Activated CD4-positive, CD25-positive, alpha-beta regulatory T cell treated with anti-CD3 and anti-CD28 coated beads, Interleukin-2, amount 50 U/mL, for 24 hours (primary cell): ENCODE data around the gene CIITA.
"Not testable (repeated sequence)": the region's sequence is repeated elsewhere in the genome, so short reads cannot be mapped to it uniquely, and the experiment has no call there.

ENCODE experiments used
- ATAC-seq, 2 donors: fragments of 150-1000 bp; cut with Tn5 transposase; one replicate each; pipeline ENCODE4 v1.10.0; 2021; ENCODE audit warnings: mild to moderate bottlenecking in 1 of 2, moderate library complexity in 1 of 2

CIITA gene

GRCh38 chr16:10876799-10877341 lies at the start of gene CIITA:
Gene CIITA, plus strand, starts transcription at chr16:10877202. Its CDS starts 129 bp downstream, at chr16:10877331.
- ATAC-seq = peak; percentile 61 to 63

- no peak for ATAC-seq
These were observed 49.2 kb upstream of the CIITA start for GRCh38 chr16:10827691-10828341.

- ATAC-seq = no peak
These were observed 48.1 kb upstream of the CIITA start for GRCh38 chr16:10828851-10829366.

GRCh38 chr16:10829390-10830098 lies 47.5 kb upstream of the CIITA start:
- ATAC-seq = not testable (repeated sequence)

GRCh38 chr16:10830240-10830639 lies 46.8 kb upstream of the CIITA start:
- ATAC-seq = not testable (repeated sequence)

- no peak for ATAC-seq
These were observed 44.8 kb upstream of the CIITA start for GRCh38 chr16:10831894-10832886.

- no peak for ATAC-seq
These were observed 43.7 kb upstream of the CIITA start for GRCh38 chr16:10833271-10833670.

- no peak for ATAC-seq
These were observed 42.9 kb upstream of the CIITA start for GRCh38 chr16:10834130-10834529.

- ATAC-seq = no peak
These were observed 42.2 kb upstream of the CIITA start for GRCh38 chr16:10834766-10835165.

- peak; percentile 75 to 77 for ATAC-seq
These were observed 41.6 kb upstream of the CIITA start for GRCh38 chr16:10835281-10835931.

- no peak for ATAC-seq
These were observed 40.7 kb upstream of the CIITA start for GRCh38 chr16:10836174-10836853.

- no peak for ATAC-seq
These were observed 38.3 kb upstream of the CIITA start for GRCh38 chr16:10838621-10839278.

- no peak for ATAC-seq
These were observed 37.7 kb upstream of the CIITA start for GRCh38 chr16:10839279-10839666.

GRCh38 chr16:10840703-10841102 lies 36.3 kb upstream of the CIITA start:
- ATAC-seq = no peak

GRCh38 chr16:10846213-10846998 lies 30.6 kb upstream of the CIITA start:
- no peak for ATAC-seq

- no peak for ATAC-seq
These were observed 29.8 kb upstream of the CIITA start for GRCh38 chr16:10847176-10847575.

- ATAC-seq = no peak
These were observed 27.1 kb upstream of the CIITA start for GRCh38 chr16:10849736-10850477.

- ATAC-seq = no peak
These were observed 26.5 kb upstream of the CIITA start for GRCh38 chr16:10850478-10850850.

- no peak for ATAC-seq
These were observed 25.5 kb upstream of the CIITA start for GRCh38 chr16:10851512-10851911.
